ENCODE results near the gene DST. TPM values are rescaled to one million over a fixed set of nuclear protein-coding genes. Genes with fewer than 3 reads are reported as not detected.

DST gene
- total RNA-seq, 4 donors from 2014 or later = 475 to 871 (median 583) TPM

DNA sequence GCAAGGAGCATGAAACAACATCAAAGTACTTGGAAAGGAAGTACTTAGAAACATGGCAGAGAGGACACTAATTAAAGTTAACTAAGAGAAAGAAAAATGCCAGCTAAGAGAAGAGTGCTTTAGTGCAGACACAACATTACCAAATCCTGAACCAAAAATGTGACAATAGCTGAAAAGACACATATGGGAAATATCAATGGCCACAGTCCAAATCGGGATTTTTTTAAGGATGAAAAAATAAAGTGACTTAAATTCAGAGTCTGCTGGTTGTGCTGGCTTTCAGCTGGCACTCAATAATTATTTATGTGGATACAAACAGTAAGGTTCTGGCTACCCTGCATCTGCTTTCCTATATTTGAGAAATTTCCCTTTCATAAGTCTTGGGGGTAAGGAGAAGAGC lies 12.6 kb upstream of the DST start:
- TF ChIP-seq CTCF (IDR thresholded peaks at IDR 0.05) = no peak
- no peak for TF ChIP-seq POLR2A (IDR thresholded peaks at IDR 0.05)
- 58 to 61% methylated on average over 1 of the region's 1 CpG for WGBS, 2 donors
- no peak for DNase-seq (ENCODE audit: low spot score in 2 of 2)
- H3K4me3 ChIP-seq (ENCODE audit: low read depth, poor library complexity, severe bottlenecking) = no peak overlapping the region
- intact Hi-C loops (cut with DNase I; ENCODE audit: low total_unique reads) = no loop called here

DNA sequence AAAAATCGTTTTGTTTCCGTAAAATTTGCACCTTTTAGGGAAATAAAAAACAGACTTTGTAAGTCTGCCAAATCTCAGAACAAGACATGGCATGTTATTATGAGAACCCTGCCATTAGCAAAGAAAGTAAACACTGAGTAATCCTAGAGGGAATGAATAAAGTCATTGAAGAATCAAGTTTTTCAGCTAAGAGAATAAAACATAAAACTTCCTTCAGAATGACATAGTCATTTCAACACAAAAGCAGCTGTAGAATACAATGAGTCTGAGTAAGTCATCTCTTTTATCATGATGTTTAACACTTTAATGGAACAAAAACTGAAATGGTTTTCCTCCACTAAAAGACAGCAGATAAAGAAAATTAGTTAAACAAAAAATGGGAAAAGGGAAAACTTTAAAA lies 10.3 kb upstream of the DST start:
- DNase-seq (ENCODE audit: low spot score in 2 of 2) = no peak
- whole genome bisulfite sequencing, 2 donors = 10 to 13% methylated on average over 2 of the region's 2 CpGs
- intact Hi-C loops (cut with DNase I; ENCODE audit: low total_unique reads) = no loop called here
- TF ChIP-seq CTCF (IDR thresholded peaks at IDR 0.05) = no peak
- no peak for TF ChIP-seq POLR2A (IDR thresholded peaks at IDR 0.05)
- no peak overlapping the region for H3K4me3 ChIP-seq (ENCODE audit: low read depth, poor library complexity, severe bottlenecking)

- intact Hi-C loops (cut with DNase I; ENCODE audit: low total_unique reads) = no loop called here
- DNase-seq (ENCODE audit: low spot score in 2 of 2) = no peak
Observed at GRCh38 chr6:56652231-56652630, 9.5 kb upstream of the DST start.

DNA sequence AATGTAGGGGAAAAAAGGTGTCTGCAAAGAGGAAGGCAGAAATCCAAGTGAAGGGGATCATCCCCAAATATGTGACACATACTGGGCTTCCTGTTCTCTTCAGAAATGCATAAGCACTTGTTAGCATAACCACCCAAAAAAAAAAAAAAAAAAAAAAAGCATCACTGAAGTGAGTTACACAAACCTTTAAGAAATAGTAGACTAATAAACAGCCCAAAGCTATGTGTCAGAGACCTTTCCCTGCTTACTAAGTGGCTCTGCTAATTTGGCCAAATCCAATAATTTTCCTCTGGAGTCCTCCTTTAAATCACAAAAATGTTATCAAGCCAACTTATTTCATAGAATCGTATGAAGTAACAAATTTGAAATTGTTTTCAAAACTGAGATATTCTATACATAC lies 7.5 kb upstream of the DST start:
- TF ChIP-seq POLR2A (IDR thresholded peaks at IDR 0.05) (no peak), CTCF (IDR thresholded peaks at IDR 0.05) (no peak)
- 88 to 97% methylated on average over 1 of the region's 1 CpG for WGBS, 2 donors
- intact Hi-C loops (cut with DNase I; ENCODE audit: low total_unique reads) = no loop called here
- no peak overlapping the region for H3K4me3 ChIP-seq (ENCODE audit: low read depth, poor library complexity, severe bottlenecking)
- no peak for DNase-seq (ENCODE audit: low spot score in 2 of 2)

More at GRCh38 chr6:56652231-56652630, 9.5 kb upstream of the DST start:
- TF ChIP-seq POLR2A (IDR thresholded peaks at IDR 0.05) = no peak
- TF ChIP-seq CTCF (IDR thresholded peaks at IDR 0.05) = no peak
- H3K4me3 ChIP-seq (ENCODE audit: low read depth, poor library complexity, severe bottlenecking) = no peak overlapping the region
- WGBS, 2 donors = 42 to 56% methylated on average over 1 of the region's 1 CpG

DNA sequence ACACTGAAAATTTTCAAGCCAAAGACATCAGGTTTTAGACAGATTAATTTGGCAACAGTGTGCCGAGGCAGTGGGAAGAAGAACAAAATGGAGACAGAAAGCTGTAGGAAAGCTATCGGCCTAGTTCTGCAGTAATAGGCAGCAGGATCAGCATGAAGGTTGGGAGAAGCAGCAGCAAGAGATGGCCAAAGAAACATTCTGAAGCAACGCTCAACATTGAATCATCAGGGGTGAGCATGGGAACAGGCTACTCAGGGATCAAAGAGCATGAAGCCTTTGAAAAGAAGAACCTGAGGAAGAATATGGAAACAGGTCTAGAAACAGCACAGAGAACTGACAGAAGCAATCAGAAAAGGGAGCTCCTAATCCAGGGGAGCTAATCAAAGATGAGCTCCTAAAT lies 7.1 kb upstream of the DST start:
- no peak for DNase-seq (ENCODE audit: low spot score in 2 of 2)
- TF ChIP-seq CTCF (IDR thresholded peaks at IDR 0.05) (no peak), POLR2A (IDR thresholded peaks at IDR 0.05) (no peak)
- intact Hi-C loops (cut with DNase I; ENCODE audit: low total_unique reads) = loop anchor here (10.0 kb wide), 1 partner anchor 45 kb away; no protein-coding TSS in a partner anchor
- WGBS, 2 donors = 66 to 69% methylated on average over 3 of the region's 3 CpGs
- H3K4me3 ChIP-seq (ENCODE audit: low read depth, poor library complexity, severe bottlenecking) = no peak overlapping the region

DNA sequence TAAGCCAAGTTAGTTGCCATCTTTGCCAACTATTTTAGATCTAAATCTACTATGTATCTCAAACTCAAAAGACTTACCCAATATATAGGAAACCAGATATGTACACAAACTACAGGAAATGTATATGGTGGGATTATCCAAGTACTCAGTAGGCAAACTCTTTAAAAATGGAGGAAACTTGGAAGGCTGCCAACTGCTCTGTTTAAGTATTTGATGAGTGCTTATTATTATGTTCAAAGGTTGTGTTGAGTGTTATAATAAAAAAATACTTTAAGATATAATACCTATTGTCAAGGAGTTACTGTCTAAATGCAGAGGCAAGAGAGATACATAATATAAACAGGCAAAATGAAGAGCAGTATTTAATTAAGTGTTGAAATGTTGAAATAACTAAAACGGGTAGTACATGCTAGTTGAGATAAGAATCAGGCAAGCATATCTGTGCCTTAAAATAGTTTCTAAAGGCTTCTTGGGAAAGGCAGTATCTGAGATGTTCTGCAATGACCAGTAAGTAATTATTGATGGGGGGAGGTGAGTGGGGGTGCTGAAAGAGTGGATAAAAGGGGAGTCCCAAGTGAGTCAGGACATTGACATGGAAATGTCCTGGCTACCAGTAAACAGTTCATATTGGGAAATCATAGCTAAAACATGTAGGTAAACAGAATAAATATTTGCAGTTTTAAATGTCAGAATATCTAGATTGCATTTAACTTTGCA lies 6.5 kb upstream of the DST start:
- intact Hi-C loops (cut with DNase I; ENCODE audit: low total_unique reads) = loop anchor here (10.0 kb wide), 1 partner anchor 46 kb away; no protein-coding TSS in a partner anchor
- no peak for TF ChIP-seq POLR2A (IDR thresholded peaks at IDR 0.05)
- TF ChIP-seq CTCF (IDR thresholded peaks at IDR 0.05) = no peak
- 22 to 26% methylated on average over 1 of the region's 1 CpG for WGBS, 2 donors

More for the DNA sequence above, 6.5 kb upstream of the DST start:
- H3K4me3 ChIP-seq (ENCODE audit: low read depth, poor library complexity, severe bottlenecking) = no peak overlapping the region
- no peak for DNase-seq (ENCODE audit: low spot score in 2 of 2)
